Measurements from ENCODE around the gene DCDC1.
"Not testable (repeated sequence)": the region's sequence is repeated elsewhere in the genome, so short reads cannot be mapped to it uniquely, and the experiment has no call there.

Gene DCDC1

DNA sequence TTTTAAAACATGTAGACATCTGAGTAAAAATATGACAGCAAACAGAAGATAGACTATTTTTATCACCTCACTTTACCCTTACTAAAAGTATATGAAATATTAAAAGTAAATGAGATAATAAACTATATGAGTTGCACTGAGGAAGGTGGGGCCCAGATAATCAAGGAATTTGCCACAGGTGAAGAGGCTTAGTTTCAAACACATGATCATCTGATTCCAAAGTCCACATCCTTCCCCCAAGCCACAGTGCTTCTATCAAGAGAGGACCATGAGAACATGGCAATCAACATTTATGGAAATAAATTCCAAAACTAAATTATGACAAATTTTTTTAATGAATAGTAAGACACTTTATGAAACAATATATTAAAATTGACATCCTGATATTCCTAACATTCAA lies 384.0 kb downstream of the DCDC1 start:
- DNase-seq, result no peak

DNA sequence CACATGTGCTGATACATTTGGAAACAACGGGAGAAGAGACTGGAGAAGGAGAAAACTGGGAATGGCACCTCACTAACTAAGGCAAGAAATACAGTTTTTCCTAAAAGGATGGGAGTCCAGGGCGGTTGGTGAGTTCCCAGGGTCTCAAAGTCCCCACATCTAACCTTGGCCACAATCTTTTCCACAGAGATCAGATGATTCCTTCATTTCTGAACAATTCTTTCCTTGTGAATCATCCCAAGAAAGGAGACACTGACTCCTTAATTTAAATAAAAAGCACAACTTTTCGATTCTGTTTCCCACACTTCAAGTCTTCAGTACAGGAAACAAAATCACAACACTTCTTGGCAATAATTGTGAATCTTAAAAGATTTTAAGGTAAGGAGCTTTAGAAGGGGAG lies 384.7 kb downstream of the DCDC1 start:
- DNase-seq, result no peak

DNA sequence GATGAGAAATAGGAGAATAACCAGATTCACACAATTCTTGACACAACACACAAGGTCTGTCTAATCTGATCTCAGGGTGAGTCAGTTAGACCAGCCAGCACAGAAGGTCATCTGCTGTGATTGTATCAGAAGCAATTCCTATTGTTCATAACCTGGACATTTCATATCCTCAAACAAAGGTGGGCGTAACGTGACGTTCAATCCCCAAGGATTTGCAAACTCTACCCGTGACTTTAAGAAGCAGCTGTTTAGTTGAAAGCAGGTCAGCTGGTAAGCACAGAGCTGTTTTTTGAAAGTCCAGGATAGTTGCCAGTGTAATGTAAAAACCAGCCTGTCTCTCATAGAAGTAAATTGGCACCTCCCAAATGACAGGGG lies 385.1 kb downstream of the DCDC1 start:
- peak in 1 of 2 experiments; percentile 49 for DNase-seq

DNA sequence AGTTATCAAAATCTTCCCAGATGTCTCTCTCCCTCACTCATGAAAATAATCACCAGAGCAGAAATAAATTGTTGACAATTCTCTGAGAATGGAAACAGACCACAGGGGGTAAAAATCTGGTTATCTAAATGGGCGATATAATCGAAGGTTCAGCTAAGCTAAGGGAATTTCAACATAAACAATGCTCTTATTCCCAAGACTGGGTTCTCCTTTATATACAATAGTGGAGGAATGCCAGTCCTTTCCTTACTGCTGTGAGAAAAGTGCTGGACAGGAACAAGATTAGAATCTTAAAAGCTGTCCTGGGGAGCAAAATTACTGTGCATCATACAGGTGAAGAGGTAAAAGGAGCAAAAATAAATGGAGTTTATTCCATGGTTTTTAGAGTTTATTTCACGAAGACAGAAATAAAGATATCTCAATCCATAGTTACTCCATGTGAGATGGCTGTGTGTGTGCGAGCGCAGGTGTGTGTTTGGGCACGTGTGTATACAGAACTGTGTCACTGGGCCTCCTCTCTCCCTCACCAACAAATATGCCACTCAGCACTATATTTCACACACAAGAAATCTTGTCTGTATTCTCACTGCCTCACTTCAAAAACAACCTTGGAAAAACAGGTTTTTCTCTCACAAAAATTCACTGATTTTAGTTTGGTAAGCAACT lies 385.6 kb downstream of the DCDC1 start:
- peak in 1 of 2 experiments; percentile 17 for DNase-seq

DNA sequence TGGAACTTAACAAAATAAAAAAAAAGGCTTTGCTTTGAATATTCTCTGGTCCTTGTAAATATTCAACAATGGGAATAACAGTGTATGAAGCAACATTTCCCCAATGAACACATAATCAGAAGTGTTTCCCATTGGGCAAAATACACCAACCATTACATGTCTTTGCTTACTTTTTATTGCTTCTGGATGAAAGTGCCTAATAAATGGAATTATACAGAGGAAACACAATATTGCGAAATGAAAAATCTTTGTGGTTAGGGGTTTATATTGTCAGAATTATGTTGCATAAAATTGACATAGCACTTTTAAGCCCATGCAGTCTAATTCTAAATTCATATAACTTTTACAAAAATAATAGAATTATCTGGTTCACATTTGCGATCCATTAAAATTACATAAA lies 386.4 kb downstream of the DCDC1 start:
- no peak for DNase-seq

DNA sequence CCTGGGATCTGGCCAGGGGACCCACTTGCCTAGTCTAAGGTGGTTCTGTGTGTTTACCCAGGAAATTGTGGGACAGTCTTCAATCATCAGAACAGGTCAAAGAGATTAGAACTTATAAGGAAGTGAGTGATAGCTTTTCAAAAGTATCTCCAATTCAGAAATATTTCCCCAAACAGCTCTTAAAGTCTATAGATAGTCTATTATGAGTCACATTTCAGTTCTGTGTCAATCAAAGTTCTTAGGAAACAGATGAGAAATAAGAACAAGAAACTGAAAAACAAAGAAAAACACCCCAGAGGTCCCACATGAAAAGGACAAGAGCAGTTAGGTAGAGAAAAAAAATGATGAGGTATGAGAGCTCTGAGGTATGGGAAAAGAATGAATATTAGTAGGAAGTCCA lies 402.0 kb downstream of the DCDC1 start:
- no peak for DNase-seq

DNA sequence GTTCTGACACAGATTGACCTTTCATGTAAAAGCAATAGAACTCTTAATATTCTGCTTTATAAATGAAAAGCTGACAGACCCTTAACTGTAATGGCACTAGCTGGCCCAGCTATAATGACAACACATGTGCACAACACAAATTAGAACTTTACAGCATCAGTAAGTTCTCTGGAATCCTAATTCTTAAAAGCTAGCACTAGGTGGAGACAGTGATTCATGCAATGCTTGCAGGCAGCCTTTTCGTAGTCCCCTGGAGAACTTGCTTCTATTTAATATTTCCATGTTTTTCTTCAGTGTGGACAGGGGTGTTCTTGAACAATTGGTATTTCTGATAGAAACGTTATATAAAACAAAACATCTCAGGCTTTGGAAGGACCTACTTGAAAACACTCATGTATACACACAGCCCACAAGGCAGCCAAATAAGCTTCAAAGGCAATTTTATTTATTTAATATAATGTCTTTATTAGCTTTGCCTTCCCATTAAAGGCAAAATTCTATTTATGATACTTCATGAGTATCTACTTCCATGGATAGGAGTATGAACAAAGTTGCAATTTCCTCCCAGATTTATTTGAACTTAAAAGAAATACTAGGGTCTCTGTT lies 409.0 kb downstream of the DCDC1 start:
- DNase-seq, result peak; percentile 50 to 80

DNA sequence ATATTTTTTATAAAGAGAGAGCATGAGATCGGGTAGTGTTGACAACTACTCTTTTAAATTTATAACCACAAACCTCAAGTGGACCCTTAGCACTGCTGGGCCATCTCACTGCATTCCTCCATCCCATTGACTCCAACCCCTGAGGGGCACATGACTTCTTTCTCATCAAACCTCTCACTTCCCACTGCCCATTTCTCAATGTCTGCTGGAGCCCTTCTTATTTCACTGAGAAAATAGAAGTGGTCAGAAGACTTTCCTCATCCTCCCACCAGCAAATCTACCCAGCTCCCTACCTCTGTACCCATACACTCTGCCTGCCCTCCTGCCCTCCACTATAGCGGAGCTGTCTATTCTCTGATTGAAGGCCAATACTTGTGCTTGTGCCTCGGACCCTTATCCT lies 412.8 kb downstream of the DCDC1 start:
- DNase-seq, result no peak

DNA sequence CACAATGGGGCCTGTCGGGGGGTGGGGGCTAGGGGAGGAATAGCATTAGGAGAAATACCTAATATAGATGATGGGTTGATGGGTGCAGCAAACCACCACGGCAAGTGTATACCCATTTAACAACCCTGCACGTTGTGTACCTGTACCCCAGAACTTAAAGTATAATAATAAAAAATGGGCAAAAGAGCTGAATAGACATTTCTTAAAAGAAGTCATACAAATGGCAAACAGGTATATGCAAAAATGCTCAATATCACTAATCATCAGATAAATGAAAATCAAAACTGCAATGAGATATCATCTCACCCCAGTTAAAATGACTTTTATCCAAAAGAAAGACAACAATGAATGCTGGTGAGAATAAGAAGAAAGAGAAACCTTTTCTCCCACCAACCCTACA lies 419.7 kb downstream of the DCDC1 start:
- DNase-seq, result no peak

DNA sequence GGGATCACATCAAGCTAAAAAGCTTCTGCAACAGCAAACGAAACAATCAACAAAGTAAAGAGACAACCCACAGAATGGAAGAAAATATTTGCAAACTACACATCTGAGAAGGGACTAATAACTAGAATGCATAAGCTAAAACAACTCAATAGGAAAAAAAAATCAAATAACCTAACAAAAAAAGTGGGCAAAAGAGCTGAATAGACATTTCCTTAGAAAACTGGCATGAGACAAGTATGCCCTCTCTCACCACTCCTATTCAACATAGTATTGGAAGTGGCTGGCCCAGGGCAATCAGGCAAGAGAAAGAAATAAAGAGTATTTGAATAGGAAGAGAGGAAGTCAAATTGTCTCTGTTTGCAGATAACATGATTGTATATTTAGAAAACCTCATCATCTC lies 421.8 kb downstream of the DCDC1 start:
- not testable (repeated sequence) for DNase-seq

DNA sequence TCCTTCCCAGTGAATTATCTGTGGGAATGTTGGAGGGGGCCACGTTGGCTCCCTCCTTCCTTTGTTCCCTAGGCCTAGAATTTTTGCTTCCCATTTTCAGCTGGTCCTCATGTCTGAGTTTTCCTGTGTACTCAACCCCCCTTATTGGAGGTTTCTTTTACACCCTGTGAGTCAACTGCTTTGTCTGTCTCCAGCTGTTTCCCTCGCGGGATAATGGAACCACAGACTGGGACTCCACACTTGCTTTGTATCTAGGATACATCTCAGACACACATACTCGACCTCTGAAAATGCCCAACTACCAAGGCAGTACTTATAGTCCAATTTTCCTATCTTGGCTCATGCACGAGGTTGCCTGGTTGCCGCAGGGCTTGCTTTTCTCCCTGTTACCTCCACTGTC lies 430.7 kb downstream of the DCDC1 start:
- no peak for DNase-seq

DNA sequence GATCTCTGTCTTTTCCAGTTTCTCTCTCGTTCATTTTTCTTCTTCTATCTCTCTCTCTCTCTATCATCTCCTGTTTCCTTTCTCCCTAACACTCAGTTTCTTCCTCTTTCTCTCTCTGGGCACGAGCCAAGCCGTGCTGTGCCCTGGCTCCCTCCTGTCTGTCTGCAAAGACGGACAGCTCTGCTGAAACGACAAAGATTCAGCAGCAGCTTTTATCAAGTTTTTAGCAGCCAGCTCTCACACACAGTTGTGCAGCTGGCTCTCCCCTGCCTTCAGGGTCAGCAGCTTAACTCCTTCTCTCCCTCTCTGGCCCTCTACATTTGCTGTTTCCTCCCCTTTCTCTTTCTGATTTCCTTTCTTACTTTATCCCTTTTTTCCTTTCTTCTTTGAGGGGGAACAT lies 431.4 kb downstream of the DCDC1 start:
- peak in 1 of 2 experiments; percentile 11 for DNase-seq

DNA sequence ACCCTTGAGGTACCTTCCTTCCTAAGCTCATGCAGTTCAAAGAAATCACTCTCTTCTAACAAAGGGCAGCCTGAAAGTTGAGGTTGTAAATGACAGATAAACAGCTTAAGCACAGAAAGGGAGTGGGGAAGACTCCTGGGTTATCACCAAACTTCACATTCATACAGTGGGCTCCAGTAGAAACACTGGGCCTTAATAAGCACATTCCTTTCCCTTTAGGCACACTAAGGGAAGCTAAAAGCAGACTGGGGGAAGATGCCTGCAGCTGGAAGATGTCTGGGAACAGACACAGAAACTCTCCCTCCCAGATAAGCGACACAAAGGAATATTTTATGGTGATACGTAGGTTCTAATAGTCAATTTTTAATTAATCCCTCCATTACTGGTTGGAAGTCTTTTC lies 433.0 kb downstream of the DCDC1 start:
- no peak for DNase-seq

DNA sequence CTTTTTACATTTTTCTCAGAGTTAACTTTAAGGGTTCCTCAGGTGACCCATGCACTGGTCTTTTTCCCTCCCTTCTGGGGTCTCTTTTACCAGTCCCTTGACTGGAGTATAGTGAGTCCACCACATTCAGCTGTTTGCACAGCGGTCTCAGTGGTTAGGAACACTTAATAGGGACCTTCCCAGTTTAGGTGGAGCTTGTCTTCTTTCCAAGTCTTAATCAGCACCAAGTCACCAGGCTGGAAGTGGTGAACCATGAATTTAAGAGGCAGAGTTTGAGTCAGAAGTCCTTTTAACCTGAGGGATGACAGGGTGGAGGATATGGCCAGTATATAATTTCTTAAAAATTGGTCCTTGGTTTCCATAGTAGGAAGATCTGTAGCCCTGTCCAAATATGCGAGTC lies 433.7 kb downstream of the DCDC1 start:
- DNase-seq, result no peak

DNA sequence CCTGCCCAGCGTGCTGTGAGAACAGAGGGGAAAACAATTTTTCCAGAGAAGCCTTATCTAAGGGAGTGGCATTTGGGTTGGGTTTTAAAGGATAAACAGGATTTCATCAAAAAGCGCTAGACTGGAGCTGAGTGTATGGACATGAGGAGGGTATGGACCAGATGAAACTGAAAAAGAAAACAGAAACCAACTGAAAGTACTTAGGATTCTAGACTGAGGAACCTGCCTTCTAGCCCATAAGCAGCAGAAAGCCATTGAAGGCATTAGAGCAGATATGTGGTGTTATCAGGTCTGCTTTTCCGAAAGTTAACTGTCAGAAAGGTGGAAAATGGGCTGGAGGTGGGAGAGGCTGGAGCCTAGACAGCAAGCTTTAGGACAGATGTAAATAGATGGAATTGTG lies 443.4 kb downstream of the DCDC1 start:
- no peak for DNase-seq

DNA sequence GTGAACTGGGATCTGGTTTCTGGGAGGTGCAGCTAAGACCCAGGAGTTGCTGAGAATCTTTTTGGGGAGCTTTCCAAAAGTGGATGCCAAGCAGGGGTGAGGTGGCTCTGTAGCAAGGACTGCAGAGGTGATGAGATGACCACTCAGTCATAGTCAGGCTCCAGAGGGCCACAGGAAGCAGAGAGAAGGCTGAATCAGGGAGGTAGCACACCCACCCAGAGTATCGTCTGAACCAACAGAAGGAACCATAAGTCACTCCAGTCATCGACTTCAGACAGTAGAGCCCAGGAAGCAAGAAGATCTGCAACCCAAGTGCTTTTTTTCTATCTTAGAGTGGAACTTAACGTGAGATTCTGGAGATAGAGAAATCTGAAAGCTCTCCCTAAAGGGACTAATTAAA lies 447.7 kb downstream of the DCDC1 start:
- DNase-seq, result no peak

DNA sequence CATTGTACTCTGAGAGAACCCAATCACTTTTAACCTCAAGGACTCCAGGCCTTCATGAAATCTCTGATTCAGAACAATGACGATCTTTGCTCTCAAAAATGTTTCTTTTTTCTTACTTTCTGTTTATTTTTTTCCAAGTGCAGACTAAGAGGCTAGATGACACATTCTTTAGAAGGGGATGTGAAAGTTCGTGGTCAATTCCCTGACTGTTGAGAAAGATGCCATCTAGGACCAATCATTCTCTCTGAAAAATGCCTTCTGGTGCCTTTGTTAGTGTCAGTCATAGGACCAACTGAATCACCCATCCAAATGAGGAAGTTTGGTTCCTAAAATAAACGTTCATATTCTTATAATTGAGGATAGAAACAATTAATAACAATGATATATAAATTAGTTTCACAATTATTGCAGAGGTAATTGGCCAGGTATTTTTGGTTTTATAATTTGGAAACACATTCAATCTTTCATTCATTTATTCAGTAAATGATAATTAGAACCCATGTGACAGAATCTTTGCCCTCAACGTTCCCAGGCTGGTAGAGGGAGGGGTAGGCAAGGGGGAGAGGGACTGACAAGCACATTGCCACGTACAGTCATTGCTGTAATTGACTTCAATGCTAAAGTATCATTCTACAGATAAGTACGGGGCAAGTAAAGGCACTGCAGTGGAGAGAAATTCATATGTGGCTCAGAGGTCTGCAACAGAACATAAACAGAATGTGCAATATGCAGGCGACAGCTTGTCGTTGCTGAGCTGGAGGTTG lies 450.0 kb downstream of the DCDC1 start:
- no peak for DNase-seq

DNA sequence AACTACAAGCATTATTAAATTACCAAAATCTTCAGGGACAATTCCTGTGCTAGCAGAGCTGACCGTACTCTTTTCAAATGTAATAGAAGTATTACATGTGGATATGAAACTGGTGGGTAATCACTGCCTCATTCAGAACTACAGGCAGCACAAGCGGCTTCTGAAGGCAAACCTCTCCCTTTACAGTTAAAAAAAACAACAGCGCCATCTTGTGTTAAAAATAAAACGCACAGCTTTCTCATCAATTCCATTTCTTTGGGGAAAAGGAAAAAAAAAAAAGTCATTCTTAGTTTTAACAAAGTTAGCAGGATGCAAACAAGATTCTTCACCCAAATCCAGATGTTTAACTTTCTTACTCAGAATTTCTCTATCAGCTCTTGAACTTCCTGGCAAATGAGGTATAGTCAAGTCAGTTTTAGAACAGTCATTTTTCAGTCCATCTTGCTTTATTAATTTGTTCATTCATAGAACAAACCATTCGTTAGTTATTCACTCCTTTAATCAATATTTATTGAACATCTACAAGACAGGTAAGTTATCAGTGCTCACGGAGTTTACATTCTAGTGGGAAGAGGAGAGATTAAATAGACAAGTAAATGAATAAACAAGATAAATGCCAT lies 451.6 kb downstream of the DCDC1 start:
- peak; percentile 71 to 82 for DNase-seq

DNA sequence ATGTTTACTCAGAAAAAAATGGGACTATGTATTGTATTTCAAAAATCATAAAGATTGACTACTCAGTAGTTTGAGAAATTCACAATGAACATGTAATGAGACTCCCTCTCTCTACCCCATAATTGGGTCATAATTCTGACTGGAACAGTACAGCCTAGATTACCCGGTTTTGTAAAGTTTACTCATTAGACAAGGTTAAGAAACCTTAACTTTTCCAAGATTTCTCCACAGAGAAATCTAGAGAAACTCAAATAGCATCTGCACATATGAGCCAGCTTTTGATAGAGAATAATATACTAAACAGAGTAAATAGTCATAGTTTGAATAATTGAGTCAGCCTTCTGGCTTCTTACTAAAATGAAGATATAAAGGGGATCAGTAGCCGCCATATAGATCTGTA lies 452.3 kb downstream of the DCDC1 start:
- DNase-seq, result no peak

DNA sequence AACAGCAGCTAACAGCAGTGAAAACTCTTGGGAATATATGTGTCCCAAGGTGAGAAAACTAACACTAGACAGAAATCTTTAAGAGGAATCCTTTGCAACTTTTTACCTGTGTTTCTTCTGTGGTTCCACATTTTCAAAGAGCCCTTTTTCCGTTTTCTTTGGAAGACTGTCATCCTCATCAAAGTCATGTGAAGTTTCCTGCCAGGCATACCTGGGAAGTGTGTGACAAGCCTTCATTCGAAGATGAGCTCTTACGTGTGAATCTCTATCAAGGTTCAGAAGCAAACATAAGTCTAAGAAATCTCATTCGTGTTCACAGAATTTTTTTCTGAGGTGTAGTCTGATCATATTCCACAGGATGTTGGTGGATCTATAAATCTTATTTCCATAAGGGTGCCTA lies 452.8 kb downstream of the DCDC1 start:
- no peak for DNase-seq

DNA sequence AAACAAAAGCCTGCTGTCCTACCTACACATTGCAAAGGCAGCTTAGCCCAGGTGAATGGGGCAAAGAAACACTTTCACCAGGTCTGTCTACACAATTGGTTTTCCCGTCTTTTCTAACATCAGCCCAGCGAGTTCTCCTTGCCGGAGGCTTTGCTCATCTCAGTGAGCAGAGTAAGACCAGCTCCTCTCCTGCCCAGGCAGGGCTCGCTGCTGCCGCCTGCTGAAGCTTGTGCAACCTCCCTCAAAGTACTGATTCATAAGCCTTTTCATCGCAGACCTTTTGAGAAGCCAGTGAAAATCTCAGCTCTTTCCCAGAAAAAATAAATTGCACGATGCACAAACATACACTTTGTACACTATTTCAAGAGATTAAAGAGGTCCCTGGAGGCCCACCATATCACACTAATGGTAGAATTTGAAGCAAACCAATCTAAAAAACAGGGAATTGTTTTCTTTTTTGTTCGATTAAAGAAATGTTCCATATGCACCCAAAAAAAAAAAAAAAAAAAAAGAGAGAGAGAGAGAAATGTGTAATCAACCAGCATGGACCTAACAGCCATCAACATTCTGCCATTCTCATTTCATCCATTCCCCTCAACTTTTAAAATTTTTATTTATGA lies 455.3 kb downstream of the DCDC1 start:
- peak in 1 of 2 experiments; percentile 44 for DNase-seq

DNA sequence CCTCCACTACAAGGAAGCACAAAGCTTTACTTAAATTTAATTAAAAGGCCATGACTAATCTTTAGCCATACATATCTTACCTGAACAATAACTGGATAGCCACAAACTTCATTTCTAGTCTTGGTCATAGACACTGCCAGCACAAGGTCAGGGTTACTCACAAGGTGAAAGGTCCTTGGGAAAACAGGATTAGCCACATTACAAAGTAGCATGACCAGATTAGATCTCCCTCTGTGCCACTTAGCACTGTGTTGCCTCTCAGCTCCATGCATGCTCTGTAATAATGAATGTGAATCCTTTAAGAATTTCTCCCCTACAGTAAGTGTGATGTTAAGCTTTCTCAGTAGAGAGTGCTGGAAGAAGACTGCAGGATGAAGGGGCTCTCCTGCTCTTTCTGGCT lies 458.3 kb downstream of the DCDC1 start:
- DNase-seq, result no peak

DNA sequence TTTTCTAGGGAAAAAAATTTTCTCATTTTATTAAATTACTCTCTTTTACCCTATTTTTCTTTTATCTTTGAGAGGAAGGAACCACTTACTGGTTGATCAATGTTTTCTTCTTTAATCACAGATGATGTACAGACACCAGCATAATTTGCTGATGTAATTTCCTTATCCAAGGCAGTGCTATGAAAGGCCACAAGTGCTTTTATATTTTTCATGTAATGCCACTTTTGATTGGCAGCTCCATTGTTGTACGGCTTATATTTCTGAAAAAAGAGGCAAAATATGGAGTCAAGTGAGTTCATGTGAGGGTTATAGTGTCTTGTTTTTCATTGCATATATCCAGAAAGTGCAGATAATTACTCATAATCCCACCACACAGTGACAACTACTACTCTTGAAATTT lies 460.7 kb downstream of the DCDC1 start:
- no peak for DNase-seq

DNA sequence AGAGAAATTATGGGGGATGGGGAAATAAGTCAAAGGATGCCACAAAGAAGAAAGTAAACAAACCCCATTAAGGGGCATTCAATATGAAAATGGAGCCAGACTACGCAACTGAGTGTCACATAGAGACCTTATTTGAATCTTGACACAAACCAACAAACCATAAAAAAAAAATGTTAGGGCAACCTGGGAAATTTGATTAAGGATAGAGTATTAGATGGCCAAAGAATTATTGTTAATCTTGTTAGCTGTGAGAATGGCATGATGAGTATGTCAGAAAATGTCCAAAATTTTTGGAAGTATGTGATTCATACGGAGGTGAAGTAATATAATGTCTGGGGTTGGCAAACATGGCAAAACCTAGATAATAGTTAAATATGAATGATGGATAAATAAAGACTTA lies 461.3 kb downstream of the DCDC1 start:
- no peak for DNase-seq
